PC-3 (cell line): ENCODE measurements around the gene ENO3.

Source experiments
- CTCF ChIP-seq: fragments of 300-600 bp; sonication (generic); conservative IDR thresholded peaks from 2 replicates; pipeline ENCODE4 v1.5.1; 2017; ENCODE audit warnings: antibody characterized with exemption, low read depth, mild to moderate bottlenecking, low read length
- EZH2 ChIP-seq: fragments of 300-600 bp; sonication (generic); IDR thresholded peaks from one replicate; pipeline ENCODE4 v1.6.1; 2017; ENCODE audit warnings: antibody characterized with exemption, mild to moderate bottlenecking, low read length; ENCODE audit not compliant: unreplicated experiment
- EZH2phosphoT487 ChIP-seq: fragments of 300-600 bp; sonication (generic); IDR thresholded peaks from 2 replicates; pipeline ENCODE4 v1.6.1; 2018; ENCODE audit warnings: mild to moderate bottlenecking, antibody characterized with exemption, low read length, borderline replicate concordance

GRCh38 chr17:5002121-5002788, 51.3 kb downstream of the ENO3 start:
- TF ChIP-seq CTCF (no peak), EZH2 (no peak), EZH2phosphoT487 (no peak)
